H1 (cell line): ENCODE data around the gene PCIF1. TPM values are rescaled to one million over a fixed set of nuclear protein-coding genes. Genes with fewer than 3 reads are reported as not detected.

Experiments
- FOSL1 ChIP-seq: IDR thresholded peaks from 2 replicates; pipeline ENCODE4 v1.6.1; 2011; ENCODE audit warnings: mild to moderate bottlenecking, low read depth, low read length, moderate library complexity; ENCODE audit not compliant: insufficient read depth
- SIRT6 ChIP-seq: IDR thresholded peaks from one replicate; pipeline ENCODE4 v1.7.1; 2012; ENCODE audit warnings: low read length, inconsistent platforms
- TAF1 ChIP-seq: IDR thresholded peaks from 2 replicates; pipeline ENCODE4 v1.6.1; 2011; ENCODE audit warnings: mild to moderate bottlenecking, low read depth, low read length
- polyA plus RNA-seq, 7 experiments: library from polyadenylated mRNA; depleted of rRNA in 3 of 7; stranded (reverse) in 5 of 7; unstranded in 2 of 7; fragments of >200 nt in 5 of 7; fragments of 200-250 nt in 2 of 7; gene quantifications; 1 replicate in 5 of 7; 2 replicates in 1 of 7; 4 replicates in 1 of 7; pipeline versions ENCODE4 v1.2.1 to v1.2.3, GENCODE V29; 2011 to 2013; ENCODE audit warnings: missing spikeins in 2 of 7, mixed read lengths in 2 of 7
- total RNA-seq: library from RNA; stranded (reverse); fragmentation: NEBNext Ultra II Directional; extraction: Animal tissue kit (Norgen Biotek cat#: 25700); gene quantifications from 2 replicates; pipeline ENCODE4 v1.2.1, GENCODE V29; 2021
- TF ChIP-seq, protein P1 (sequence below): IDR thresholded peaks from 2 replicates; pipeline ENCODE4 v1.6.1; 2011; ENCODE audit warnings: low read length, improper control_type of control experiment

Gene PCIF1
- total and polyA plus RNA-seq, 2 of the 8 experiments (the other 6 are each of a cell fraction or from before 2014, with no cell fraction given), result 30.3 to 30.6 TPM

GRCh38 chr20:45965169-45966002 lies 30.9 kb downstream of the PCIF1 start (continued):
- no peak for TF ChIP-seq SIRT6
- no peak for TF ChIP-seq TAF1
- TF ChIP-seq, protein P1, sequence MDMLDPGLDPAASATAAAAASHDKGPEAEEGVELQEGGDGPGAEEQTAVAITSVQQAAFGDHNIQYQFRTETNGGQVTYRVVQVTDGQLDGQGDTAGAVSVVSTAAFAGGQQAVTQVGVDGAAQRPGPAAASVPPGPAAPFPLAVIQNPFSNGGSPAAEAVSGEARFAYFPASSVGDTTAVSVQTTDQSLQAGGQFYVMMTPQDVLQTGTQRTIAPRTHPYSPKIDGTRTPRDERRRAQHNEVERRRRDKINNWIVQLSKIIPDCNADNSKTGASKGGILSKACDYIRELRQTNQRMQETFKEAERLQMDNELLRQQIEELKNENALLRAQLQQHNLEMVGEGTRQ, result no peak
- no peak for TF ChIP-seq FOSL1
